ENCODE results near the gene ARHGEF19. TPM values are rescaled to one million over a fixed set of nuclear protein-coding genes. Genes with fewer than 3 reads are reported as not detected.

ARHGEF19 gene
- total RNA-seq, 4 donors from 2014 or later = 33.0 to 83.8 (median 45.7) TPM

- Histone ChIP-seq H3K27ac (peak overlapping the region; percentile 3), H3K36me3 (no peaks in the 10 kb centered on the region), H3K27me3 (no peaks in the 10 kb centered on the region), H3K4me3 (no peak overlapping the region), H3K9me3 (no peaks in the 10 kb centered on the region), H3K4me1 (peaks cover 42% of the 10 kb centered on the region)
- WGBS = 71% methylated on average over 9 of the region's 9 CpGs
- TF ChIP-seq EP300 (IDR thresholded peaks at IDR 0.05) (no peak), CTCF (IDR thresholded peaks at IDR 0.05) (no peak), POLR2AphosphoS5 (IDR thresholded peaks at IDR 0.05) (no peak), POLR2A (IDR thresholded peaks at IDR 0.05) (no peak)
- no peak for DNase-seq (ENCODE audit: low spot score in 2 of 2)
These were observed 38.1 kb downstream of the ARHGEF19 start for GRCh38 chr1:16174261-16174868.

GRCh38 chr1:16173447-16174260, 38.8 kb downstream of the ARHGEF19 start:
- Histone ChIP-seq H3K4me1 (peaks cover 42% of the 10 kb centered on the region), H3K27ac (peak overlapping the region; percentile 18), H3K9me3 (no peaks in the 10 kb centered on the region), H3K36me3 (no peaks in the 10 kb centered on the region), H3K4me3 (no peak overlapping the region), H3K27me3 (no peaks in the 10 kb centered on the region)
- DNase-seq (ENCODE audit: low spot score in 2 of 2) = no peak
- TF ChIP-seq POLR2AphosphoS5 (IDR thresholded peaks at IDR 0.05) (peak in 1 of 3 donors; percentile 19), POLR2A (IDR thresholded peaks at IDR 0.05) (no peak)
- 50% methylated on average over 12 of the region's 12 CpGs for WGBS

GRCh38 chr1:16172964-16173446, 39.4 kb downstream of the ARHGEF19 start:
- no peak overlapping the region for H3K4me3 ChIP-seq
- no peaks in the 10 kb centered on the region for H3K9me3 ChIP-seq
- H3K27ac ChIP-seq = peak overlapping the region; percentile 18
- DNase-seq (ENCODE audit: low spot score in 2 of 2) = no peak
- WGBS = 70% methylated on average over 14 of the region's 14 CpGs
- no peak for TF ChIP-seq CTCF (IDR thresholded peaks at IDR 0.05)
- TF ChIP-seq EP300 (IDR thresholded peaks at IDR 0.05) = no peak
- TF ChIP-seq POLR2AphosphoS5 (IDR thresholded peaks at IDR 0.05) = no peak
- TF ChIP-seq POLR2A (IDR thresholded peaks at IDR 0.05) = no peak
- H3K4me1 ChIP-seq = peaks cover 43% of the 10 kb centered on the region
- no peaks in the 10 kb centered on the region for H3K36me3 ChIP-seq
- H3K27me3 ChIP-seq = no peaks in the 10 kb centered on the region

- peaks cover 50% of the 10 kb centered on the region for H3K4me1 ChIP-seq
- H3K36me3 ChIP-seq = no peaks in the 10 kb centered on the region
- no peak overlapping the region for H3K4me3 ChIP-seq
- no peaks in the 10 kb centered on the region for H3K9me3 ChIP-seq
- TF ChIP-seq EP300 (IDR thresholded peaks at IDR 0.05) (no peak), POLR2A (IDR thresholded peaks at IDR 0.05) (no peak)
- no peaks in the 10 kb centered on the region for H3K27me3 ChIP-seq
- 90% methylated on average over 13 of the region's 15 CpGs for WGBS
- DNase-seq (ENCODE audit: low spot score in 2 of 2) = peak in 1 of 2 donors; percentile 64
- no peak overlapping the region for H3K27ac ChIP-seq
These were observed 40.1 kb downstream of the ARHGEF19 start for GRCh38 chr1:16172218-16172830.

GRCh38 chr1:16171314-16172151, 40.9 kb downstream of the ARHGEF19 start:
- Histone ChIP-seq H3K9me3 (no peaks in the 10 kb centered on the region), H3K4me3 (no peak overlapping the region), H3K4me1 (peaks cover 49% of the 10 kb centered on the region), H3K27me3 (no peaks in the 10 kb centered on the region), H3K36me3 (no peaks in the 10 kb centered on the region), H3K27ac (no peak overlapping the region)
- DNase-seq (ENCODE audit: low spot score in 2 of 2) = no peak
- TF ChIP-seq CTCF (IDR thresholded peaks at IDR 0.05) (no peak), EP300 (IDR thresholded peaks at IDR 0.05) (no peak), POLR2AphosphoS5 (IDR thresholded peaks at IDR 0.05) (no peak)
- WGBS = 71% methylated on average over 17 of the region's 19 CpGs
